Measurements from ENCODE around the gene HS3ST6. TPM values are rescaled to one million over a fixed set of nuclear protein-coding genes. Genes with fewer than 3 reads are reported as not detected.
"Not testable (repeated sequence)": the region's sequence is repeated elsewhere in the genome, so short reads cannot be mapped to it uniquely, and the experiment has no call there.

HS3ST6 gene
- total RNA-seq, 1 donor: not detected

DNA sequence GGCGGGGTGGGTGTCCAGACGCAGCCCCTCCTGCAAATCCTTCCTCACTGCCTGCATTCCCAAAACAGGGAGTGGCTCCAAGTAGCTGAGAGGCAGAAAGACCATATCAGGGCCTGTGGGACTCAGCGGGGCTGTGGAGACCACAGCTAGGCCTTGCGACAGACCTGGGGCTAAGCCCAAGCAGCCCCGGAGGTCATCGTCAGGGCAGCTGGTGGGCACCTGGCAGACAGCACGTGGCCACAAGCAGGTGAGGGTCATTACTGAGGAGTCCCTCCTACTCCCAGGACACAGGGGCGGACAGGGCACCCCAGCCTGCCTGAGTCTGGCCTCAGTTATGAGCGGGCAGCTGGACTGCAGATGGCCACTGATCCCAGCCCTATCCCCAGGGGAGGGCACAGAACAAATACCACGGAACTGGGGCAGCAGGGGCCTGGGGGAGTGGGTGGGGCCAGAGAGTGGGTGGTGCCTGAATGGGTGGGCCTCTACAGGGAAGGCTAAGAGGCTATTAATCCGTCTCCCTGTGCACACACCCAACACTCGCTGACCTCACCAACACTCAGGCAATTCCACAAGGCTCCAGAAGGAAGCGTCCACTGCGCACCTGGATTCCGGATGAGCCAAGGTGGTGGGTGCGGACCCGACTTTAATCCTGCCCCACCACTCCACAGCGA is 8.5 kb downstream of the HS3ST6 start:
- Histone ChIP-seq H3K4me3 (ENCODE audit: low read length) (no peak overlapping the region), H3K27me3 (ENCODE audit: insufficient read depth, low read length) (no peaks in the 10 kb centered on the region), H3K4me1 (ENCODE audit: insufficient read depth, low read length) (no peaks in the 10 kb centered on the region), H3K9me3 (ENCODE audit: low read depth, low read length) (no peaks in the 10 kb centered on the region)

DNA sequence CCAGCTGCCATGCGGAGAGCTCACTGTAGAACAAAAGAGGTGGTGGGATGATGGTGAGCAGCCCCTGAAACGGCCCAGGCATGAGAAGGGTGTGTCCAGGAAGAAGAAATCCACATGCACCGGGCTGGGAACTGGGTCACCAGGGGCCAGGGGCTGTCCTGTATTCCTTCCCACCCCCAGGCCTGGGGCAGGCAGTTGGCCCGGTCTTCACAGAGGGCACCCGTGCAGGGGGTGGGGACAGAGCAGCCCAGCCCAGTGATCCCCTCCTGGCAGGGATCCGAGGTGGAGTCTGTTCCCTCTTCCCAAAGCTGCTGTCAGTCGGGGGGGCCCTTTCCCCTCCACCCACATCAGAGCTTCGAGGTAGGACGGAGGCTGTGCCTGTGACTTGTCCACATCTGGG is 9.2 kb downstream of the HS3ST6 start:
- Histone ChIP-seq H3K4me3 (ENCODE audit: low read length) (no peak overlapping the region), H3K27me3 (ENCODE audit: insufficient read depth, low read length) (no peaks in the 10 kb centered on the region), H3K4me1 (ENCODE audit: insufficient read depth, low read length) (no peaks in the 10 kb centered on the region), H3K9me3 (ENCODE audit: low read depth, low read length) (no peaks in the 10 kb centered on the region)

DNA sequence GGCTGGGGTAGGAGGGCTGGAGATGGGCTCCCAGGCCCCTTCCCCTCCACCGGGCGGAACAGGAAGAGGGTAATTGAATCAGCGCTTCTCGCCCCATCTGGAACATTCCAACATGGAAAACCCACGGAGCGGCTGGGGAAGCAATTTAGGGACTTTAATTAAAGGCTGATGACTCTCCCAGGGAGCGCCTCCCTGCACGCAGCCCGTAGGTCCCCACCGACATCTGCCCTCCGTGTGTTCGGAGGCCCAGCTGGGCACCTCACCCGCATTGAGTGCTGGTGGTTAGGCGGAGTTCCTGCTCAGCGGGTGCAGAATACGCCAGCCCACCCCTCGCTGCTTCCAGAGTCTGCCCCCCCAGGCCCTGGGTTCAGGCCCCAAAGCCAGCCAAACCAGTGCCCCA is 10.0 kb downstream of the HS3ST6 start:
- Histone ChIP-seq H3K4me1 (ENCODE audit: insufficient read depth, low read length) (no peaks in the 10 kb centered on the region), H3K9me3 (ENCODE audit: low read depth, low read length) (no peaks in the 10 kb centered on the region), H3K27me3 (ENCODE audit: insufficient read depth, low read length) (no peaks in the 10 kb centered on the region), H3K4me3 (ENCODE audit: low read length) (no peak overlapping the region)

DNA sequence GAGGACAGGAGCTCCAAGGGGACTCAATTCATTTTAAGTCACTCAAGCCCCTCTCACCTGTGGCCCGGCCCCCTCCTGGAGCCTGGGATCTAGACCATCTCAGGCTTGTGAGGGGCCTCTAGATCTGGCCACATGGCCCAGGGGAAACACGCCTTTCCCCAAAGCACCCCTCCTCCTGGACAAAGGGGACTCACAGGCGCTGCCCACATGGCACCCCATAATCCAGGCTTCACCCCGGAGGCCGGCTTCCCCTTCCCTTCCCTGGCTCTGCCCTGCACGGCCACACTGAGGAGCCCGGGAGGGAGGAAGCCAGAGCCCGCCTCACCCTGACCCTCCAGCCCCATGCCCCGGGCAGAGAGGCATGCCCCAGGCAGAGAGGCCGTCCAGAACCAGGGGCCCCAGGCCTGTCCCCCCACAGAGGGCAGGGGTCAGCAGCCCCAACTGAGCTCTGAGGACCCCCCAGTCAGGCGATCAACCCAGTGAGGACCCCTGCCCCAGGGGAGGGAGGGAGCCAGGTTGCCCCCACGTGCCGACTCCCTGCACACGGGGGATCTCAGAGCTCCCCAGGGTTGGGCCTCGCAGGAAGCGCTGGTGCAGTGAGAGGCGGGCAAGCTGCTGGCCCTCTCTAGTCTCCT is 10.9 kb downstream of the HS3ST6 start:
- H3K27me3 ChIP-seq (ENCODE audit: insufficient read depth, low read length): no peaks in the 10 kb centered on the region
- H3K4me1 ChIP-seq (ENCODE audit: insufficient read depth, low read length): no peaks in the 10 kb centered on the region
- no peaks in the 10 kb centered on the region for H3K9me3 ChIP-seq (ENCODE audit: low read depth, low read length)
- H3K4me3 ChIP-seq (ENCODE audit: low read length): no peak overlapping the region

DNA sequence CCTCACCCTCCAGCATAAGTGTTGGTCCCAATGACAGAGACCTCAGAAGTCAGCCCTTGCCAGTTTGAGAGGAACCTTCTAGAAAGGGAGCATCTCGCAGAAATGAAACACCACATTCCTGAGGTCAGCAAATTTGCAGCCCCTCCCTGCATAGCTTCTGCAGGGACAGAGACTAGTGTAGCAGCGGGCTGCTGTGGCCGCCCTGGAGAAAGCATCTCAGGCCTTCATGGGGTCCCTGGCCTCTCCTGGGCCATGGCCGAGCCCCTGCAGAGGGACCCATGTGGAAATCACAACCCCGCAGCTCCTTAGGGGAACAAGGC is 11.4 kb downstream of the HS3ST6 start:
- Histone ChIP-seq H3K4me3 (ENCODE audit: low read length) (no peak overlapping the region), H3K27me3 (ENCODE audit: insufficient read depth, low read length) (no peaks in the 10 kb centered on the region), H3K9me3 (ENCODE audit: low read depth, low read length) (no peaks in the 10 kb centered on the region), H3K4me1 (ENCODE audit: insufficient read depth, low read length) (no peaks in the 10 kb centered on the region)

DNA sequence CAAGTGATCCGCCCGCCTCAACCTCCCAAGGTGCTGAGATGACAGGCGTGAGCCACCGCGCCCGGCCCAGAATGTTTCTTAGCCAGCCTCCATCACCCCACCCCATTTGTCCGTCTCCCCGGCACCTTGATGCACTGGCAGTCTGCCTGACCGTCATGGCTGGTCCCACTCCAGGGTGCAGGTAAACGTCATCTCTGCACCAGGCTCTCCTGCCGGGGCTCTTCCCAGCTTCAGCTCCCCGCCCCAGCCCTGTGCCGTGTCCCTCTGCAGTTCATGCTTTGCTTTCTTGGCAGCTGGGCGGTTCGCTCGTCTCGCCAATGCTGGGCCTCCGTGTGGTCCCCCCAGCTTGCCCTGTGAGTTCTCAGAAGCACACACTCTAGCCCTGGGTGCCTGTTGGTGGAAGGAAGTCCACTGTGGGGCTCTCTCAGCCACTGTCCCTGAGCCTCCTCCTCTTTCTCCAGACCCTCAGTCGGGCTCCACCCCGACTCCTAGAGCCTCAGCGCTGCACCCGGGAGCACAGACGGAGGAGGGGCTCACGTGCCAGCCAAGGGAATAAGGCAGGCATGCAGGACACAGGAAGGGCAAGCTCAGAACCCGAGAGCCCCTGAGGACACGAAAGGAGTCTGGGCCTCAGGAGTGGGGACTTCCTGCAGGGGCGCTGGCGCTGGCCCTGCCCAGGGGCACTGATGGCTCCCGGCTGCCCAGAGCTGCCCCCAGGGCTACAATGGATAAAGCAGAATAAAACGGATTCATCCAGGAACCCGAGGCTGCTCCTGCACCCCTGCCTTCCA is 12.0 kb downstream of the HS3ST6 start:
- no peaks in the 10 kb centered on the region for H3K4me1 ChIP-seq (ENCODE audit: insufficient read depth, low read length)
- H3K9me3 ChIP-seq (ENCODE audit: low read depth, low read length): no peaks in the 10 kb centered on the region
- no peak overlapping the region for H3K4me3 ChIP-seq (ENCODE audit: low read length)
- no peaks in the 10 kb centered on the region for H3K27me3 ChIP-seq (ENCODE audit: insufficient read depth, low read length)

DNA sequence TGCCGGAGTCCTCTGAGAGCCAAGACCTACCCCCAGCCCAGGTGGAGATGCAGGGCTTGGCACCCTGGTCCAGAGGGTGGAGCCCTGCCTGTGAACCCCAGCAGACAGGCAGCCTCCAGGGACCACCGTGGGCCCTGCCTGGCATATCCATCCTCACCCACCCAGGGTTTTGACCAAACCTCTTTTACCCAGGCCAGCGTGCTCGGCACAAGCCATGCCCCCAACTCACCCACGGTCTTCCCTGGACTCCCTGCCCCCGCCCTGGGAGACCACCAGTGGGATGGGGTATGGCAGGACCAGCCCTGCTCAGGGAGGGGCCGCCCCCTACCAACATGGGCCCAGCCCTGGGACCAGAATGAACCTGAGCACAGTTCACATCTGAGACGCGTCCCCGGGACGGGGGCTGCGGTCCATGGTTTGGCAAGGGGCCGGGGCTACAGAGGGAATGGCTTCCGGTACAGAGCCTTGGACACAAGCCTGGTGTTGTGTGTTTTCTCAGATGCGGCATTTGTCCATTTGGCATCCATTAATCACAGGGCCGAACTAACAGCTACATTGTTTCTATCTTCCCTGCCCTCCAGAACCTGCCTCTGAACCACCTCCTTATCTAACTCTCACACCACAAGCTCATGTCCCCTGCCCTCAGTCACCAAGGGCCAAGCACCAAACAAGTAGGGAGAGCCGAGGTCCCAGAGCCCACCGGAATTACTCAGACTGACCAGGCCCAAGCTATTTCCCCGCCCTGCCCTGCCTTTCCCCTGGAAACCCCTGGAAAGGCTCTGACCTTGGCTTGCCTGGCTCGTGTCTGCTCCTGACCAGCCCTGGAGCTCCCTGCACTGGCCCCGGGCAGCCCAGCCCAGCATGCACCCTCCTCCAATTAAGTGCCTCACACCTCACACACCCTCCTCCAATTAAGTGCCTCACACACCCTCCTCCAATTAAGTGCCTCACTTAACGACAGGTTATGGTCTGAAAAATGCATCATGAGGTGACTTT is 14.1 kb downstream of the HS3ST6 start:
- no peaks in the 10 kb centered on the region for H3K4me1 ChIP-seq (ENCODE audit: insufficient read depth, low read length)
- H3K4me3 ChIP-seq (ENCODE audit: low read length): no peak overlapping the region
- no peaks in the 10 kb centered on the region for H3K27me3 ChIP-seq (ENCODE audit: insufficient read depth, low read length)
- no peaks in the 10 kb centered on the region for H3K9me3 ChIP-seq (ENCODE audit: low read depth, low read length)

DNA sequence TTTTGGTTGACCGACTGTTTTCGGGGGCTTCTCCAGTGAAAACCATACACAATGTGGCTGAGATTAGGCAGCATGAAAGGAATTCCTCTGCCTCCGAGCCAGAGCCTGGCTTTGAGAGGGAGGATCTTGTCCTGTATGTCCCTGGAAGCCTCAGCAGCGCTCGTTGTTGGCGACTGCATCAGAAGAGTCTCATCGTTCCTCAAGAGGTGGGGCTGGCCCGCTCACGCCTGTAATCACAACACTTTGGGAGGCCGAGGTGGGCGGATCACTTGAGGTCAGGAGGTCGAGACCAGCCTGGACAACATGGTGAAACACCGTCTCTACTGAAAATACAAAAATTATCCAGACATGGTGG is 15.0 kb downstream of the HS3ST6 start:
- no peaks in the 10 kb centered on the region for H3K4me1 ChIP-seq (ENCODE audit: insufficient read depth, low read length)
- H3K9me3 ChIP-seq (ENCODE audit: low read depth, low read length): no peaks in the 10 kb centered on the region
- H3K27me3 ChIP-seq (ENCODE audit: insufficient read depth, low read length): no peaks in the 10 kb centered on the region
- no peak overlapping the region for H3K4me3 ChIP-seq (ENCODE audit: low read length)

DNA sequence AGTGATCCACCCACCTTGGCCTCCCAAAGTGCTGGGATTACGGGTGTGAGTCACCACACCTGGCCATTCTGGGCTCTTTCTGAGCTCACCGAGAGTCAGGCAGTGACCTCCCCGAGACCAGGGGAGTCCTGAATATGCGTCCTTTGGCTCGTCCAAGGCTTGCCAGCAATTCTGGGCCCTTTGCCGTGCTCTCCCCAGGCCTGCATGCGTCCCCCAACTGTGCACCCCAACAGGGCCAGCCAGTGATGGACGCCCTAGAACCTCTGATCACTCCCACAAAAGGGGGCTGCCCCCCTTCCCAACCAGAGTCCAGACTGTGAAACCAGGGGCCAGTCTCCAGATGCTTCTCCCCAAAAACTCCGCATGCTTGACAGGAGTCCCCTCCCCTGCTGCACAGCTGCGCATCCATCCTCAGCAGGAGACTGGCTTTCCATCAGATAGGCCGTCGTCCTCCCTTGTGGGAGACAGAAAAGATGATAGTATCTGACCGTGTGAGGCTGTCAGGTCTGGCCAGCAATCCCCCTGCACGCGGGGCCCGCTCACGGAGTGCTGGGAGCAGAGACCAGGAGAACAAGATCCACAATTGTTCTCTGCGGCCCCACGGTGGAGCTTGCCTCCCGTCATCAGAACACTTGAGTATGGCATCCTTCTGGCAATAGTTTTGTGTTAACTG is 15.5 kb downstream of the HS3ST6 start:
- Histone ChIP-seq H3K9me3 (ENCODE audit: low read depth, low read length) (no peaks in the 10 kb centered on the region), H3K27me3 (ENCODE audit: insufficient read depth, low read length) (no peaks in the 10 kb centered on the region), H3K4me3 (ENCODE audit: low read length) (no peak overlapping the region), H3K4me1 (ENCODE audit: insufficient read depth, low read length) (no peaks in the 10 kb centered on the region)

DNA sequence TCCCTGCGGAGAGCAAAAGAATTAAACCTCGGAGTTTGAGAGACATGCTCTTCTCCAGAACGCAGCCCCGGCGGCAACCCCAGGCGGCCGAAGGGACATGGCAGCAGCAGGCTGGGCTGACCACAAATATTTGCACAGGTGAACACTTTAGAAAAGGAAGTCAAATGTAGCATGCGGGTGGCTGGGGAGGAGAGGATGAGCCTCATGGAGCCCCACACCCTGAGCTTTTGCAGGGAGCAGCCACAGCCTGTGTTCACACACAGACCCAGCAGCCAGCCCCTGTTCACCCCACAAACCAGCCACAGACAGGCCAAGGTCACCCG is 17.8 kb downstream of the HS3ST6 start:
- Histone ChIP-seq H3K4me1 (ENCODE audit: insufficient read depth, low read length) (no peaks in the 10 kb centered on the region), H3K9me3 (ENCODE audit: low read depth, low read length) (no peaks in the 10 kb centered on the region), H3K4me3 (ENCODE audit: low read length) (no peak overlapping the region), H3K27me3 (ENCODE audit: insufficient read depth, low read length) (no peaks in the 10 kb centered on the region)

DNA sequence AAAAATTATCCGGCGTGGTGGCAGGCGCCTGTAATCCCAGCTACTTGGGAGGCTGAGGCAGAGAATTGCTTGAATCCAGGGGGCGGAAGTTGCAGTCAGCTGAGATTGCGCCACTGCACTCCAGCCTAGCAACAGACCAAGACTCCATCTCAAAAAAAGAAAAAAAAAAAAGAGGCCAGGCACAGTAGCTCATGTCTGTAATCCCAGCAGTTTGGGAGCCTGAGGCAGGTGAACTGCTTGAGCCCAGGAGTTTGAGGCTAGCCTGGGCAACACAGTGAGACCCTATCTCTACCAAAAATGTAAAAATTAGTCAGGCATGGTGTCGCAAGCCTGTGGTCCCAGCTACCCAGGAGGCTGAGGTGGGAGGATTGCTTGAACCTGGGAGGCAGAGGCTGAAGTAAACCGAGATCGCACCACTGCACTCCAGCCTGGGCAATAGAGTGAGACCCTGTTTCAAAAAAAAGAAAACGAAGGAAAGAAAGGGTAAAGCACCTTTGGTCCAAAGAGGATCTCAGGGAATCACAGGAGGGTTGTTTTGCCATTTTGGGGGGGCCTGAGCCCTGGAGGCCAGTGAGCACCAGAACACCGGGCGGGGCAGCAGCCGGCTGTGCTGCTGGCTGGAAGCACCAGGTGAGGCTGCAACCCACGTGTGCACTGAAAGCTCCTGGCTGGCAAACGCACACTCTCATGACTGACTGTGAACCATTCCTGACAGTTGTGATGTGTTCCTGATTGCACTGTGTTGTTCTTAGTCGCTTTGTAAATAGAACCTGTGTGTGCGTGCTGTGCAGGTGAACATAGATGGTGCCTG is 18.4 kb downstream of the HS3ST6 start:
- no peaks in the 10 kb centered on the region for H3K27me3 ChIP-seq (ENCODE audit: insufficient read depth, low read length)
- H3K4me1 ChIP-seq (ENCODE audit: insufficient read depth, low read length): no peaks in the 10 kb centered on the region

DNA sequence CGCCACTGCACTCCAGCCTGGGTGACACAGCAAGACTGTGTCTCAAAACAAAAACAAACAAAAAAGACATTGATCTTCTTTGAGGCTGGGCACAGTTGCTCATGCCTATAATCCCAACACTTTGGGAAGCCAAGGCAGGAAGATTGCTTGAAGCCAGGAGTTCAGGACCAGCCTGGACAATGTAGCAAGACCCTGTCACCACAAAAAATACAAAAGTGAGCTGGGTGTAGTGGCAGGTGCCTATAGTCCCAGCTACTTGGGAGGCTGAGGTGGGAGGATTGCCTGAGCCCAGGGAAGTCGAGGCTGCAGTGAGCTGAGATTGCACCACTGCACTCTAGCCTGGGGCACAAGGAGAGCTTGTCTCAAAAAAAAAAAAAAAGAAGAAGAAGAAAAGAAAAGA is 20.5 kb downstream of the HS3ST6 start:
- H3K27me3 ChIP-seq (ENCODE audit: insufficient read depth, low read length); H3K9me3 ChIP-seq (ENCODE audit: low read depth, low read length); H3K4me1 ChIP-seq (ENCODE audit: insufficient read depth, low read length); H3K4me3 ChIP-seq (ENCODE audit: low read length): not testable (repeated sequence)

More for the DNA sequence above, 18.4 kb downstream of the HS3ST6 start:
- Histone ChIP-seq H3K4me3 (ENCODE audit: low read length) (no peak overlapping the region), H3K9me3 (ENCODE audit: low read depth, low read length) (no peaks in the 10 kb centered on the region)

DNA sequence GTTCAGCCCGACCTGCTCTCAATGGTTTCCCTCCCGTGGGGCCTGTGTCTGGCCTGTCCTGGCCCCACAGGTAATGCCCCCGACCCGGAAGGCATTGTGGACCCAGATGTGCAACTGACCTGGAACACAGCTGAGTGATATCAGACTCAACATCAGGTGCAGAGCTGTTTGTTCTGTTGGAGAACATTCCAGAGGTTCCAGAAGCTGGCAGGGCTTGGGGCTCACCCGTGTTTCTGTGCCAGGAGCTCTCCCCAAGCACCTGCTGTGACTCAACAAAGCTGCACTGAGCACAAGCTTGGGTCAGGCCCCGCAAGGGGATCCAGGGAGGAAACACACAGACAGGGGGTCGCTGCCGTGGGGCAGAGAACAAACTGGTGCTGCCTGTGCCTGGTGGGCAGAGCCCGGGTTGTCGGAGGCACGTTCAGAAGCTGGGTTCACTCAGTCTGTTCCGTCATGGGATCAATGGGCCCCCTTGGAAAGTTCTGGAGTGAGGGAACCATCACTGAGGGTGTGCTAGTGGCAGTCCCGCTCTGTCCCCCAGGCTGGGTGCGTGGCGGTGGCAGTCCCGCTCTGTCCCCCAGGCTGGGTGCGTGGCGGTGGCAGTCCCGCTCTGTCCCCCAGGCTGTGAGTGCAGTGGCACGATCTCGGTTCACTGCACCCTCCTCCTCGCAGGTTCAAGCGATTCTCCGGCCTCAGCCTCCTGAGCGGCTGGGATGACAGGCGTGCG is 22.1 kb downstream of the HS3ST6 start:
- Histone ChIP-seq H3K4me3 (ENCODE audit: low read length) (no peak overlapping the region), H3K27me3 (ENCODE audit: insufficient read depth, low read length) (no peaks in the 10 kb centered on the region), H3K4me1 (ENCODE audit: insufficient read depth, low read length) (no peaks in the 10 kb centered on the region), H3K9me3 (ENCODE audit: low read depth, low read length) (no peaks in the 10 kb centered on the region)
